AG10803 (cell line): ENCODE measurements around the gene FOLR2.

ENCODE experiments used
- DNase-seq: peaks from one replicate; pipeline ENCODE4 v3.0.0; 2010; ENCODE audit warnings: low read depth
- H3K4me3 ChIP-seq: 2 replicates; pipeline ENCODE4 v1.5.1; 2011; ENCODE audit warnings: mild to moderate bottlenecking, low read length, control low read depth
- TF ChIP-seq, protein P1 (sequence below): conservative IDR thresholded peaks from 2 replicates; pipeline ENCODE4 v1.5.1; 2011; ENCODE audit warnings: mild to moderate bottlenecking, low read length, control low read depth, inconsistent platforms

The FOLR2 gene

DNA sequence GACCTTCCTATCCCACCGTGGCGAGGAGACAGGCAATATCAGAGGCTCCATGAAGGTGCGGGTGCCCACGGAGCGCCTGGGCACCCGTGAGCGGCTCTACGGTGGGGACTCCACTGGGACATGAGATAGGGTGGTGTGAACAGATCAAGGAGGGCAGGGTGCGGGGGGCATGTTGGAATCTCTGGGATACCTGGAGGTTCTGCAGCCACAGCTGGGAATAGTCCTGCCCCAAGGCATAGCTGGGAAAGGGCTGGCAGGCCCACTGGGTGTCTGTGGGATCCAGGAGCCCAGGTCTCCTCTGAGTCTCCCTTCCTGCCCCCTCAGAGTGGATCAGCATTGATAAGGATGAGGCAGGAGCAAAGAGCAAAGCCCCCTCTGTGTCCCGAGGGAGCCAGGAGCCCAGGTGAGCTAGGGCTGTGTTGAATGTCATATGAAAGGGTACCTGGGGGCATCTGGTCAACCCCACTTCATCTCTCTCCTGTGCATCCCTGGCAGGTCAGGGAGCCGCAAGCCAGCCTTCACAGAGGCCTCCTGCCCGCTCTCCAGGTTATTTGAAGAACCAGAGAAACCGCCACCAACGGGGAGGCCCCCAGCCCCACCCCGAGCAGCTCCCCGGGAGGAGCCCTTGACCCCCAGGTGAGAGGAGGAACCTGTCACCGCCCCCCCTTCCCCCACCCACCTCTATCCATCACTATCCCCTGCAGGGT is 18.9 kb downstream of the FOLR2 start:
- TF ChIP-seq, protein P1, sequence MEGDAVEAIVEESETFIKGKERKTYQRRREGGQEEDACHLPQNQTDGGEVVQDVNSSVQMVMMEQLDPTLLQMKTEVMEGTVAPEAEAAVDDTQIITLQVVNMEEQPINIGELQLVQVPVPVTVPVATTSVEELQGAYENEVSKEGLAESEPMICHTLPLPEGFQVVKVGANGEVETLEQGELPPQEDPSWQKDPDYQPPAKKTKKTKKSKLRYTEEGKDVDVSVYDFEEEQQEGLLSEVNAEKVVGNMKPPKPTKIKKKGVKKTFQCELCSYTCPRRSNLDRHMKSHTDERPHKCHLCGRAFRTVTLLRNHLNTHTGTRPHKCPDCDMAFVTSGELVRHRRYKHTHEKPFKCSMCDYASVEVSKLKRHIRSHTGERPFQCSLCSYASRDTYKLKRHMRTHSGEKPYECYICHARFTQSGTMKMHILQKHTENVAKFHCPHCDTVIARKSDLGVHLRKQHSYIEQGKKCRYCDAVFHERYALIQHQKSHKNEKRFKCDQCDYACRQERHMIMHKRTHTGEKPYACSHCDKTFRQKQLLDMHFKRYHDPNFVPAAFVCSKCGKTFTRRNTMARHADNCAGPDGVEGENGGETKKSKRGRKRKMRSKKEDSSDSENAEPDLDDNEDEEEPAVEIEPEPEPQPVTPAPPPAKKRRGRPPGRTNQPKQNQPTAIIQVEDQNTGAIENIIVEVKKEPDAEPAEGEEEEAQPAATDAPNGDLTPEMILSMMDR, result no peak
- DNase-seq, result no peak
- no peak overlapping the region for H3K4me3 ChIP-seq

DNA sequence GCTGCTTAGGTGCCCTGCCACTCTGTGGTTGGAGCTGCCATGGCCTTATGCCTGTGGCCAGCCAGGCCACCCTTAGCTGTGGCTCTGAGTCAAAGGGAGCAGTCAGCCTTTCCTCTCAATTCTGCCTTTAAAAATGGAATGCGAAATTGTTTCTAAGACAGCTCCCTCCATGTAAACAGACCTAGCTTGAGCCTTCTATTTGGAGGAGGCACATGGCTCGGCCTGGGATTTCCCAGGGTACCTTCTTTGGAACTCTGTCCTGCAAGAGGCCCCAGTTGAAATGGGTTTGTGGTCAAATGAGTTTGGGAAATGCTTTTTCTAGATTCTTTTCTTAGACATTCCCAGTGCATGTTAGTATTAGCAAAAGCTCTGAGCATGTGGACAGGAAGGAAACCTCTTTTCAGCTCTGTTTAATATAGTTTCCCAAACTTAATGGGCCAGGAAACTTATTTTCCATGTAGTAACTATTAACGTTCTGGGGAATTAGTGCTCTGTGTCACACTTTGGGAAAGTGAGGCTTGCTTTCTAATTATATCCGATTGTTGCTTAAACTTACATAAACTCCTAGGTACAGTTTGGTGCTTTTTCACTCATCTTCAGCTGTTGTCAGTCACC is 19.6 kb downstream of the FOLR2 start:
- H3K4me3 ChIP-seq, result no peak overlapping the region
- TF ChIP-seq, protein P1, result no peak
- DNase-seq, result no peak

DNA sequence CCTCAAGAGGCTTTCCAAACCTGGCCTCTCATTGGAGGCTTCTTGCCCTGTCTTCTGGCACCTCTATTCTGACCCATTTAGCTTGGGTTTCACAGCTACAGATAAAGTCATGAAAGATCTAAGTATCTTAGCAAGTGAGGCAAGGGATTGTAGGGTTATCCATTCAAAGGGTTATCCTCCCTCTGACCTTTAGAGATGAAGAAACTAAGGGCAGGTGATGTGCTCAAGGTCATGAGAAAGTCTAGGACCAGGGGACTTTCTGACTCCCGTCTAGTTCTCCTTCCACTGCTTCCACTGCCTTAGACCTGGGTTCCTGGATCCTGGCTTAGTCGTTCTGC is 20.1 kb downstream of the FOLR2 start:
- H3K4me3 ChIP-seq, result no peak overlapping the region
- TF ChIP-seq, protein P1, result no peak
- DNase-seq, result no peak

DNA sequence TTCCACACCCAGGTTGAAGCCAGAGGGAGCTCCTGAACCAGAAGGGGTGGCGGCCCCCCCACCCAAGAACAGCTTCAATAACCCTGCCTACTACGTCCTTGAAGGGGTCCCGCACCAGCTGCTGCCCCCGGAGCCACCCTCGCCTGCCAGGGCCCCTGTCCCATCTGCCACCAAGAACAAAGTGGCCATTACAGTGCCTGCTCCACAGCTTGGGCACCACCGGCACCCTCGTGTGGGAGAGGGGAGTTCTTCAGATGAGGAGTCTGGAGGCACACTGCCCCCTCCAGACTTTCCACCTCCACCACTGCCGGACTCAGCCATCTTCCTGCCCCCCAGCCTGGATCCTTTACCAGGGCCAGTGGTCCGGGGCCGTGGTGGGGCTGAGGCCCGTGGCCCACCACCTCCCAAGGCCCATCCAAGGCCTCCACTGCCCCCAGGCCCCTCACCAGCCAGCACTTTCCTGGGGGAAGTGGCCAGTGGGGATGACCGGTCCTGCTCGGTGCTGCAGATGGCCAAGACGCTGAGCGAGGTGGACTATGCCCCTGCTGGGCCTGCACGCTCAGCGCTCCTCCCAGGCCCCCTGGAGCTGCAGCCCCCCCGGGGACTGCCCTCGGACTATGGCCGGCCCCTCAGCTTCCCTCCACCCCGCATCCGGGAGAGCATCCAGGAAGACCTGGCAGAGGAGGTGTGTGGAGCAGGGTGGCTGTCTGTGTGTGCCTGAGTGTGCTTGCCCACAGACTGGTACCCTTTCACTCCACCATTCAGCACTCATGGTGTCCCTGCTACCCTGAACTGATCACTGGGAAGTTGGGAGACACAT is 20.7 kb downstream of the FOLR2 start:
- TF ChIP-seq, protein P1, result no peak
- H3K4me3 ChIP-seq, result no peak overlapping the region
- DNase-seq, result no peak

DNA sequence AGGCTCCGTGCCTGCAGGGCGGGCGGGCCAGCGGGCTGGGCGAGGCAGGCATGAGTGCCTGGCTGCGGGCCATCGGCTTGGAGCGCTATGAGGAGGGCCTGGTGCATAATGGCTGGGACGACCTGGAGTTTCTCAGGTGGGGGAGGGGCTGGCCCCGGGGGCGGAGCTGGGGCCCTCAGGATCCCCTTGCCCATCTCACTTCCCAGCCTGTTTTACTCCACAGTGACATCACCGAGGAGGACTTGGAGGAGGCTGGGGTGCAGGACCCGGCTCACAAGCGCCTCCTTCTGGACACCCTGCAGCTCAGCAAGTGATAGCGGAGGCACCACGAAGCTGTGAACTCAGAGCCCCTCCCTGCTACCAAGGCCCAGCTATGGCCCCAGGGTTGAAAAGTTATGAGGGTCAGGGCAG is 21.5 kb downstream of the FOLR2 start:
- DNase-seq, result peak; percentile 61
- H3K4me3 ChIP-seq, result no peak overlapping the region
- TF ChIP-seq, protein P1, result peak; percentile 71

DNA sequence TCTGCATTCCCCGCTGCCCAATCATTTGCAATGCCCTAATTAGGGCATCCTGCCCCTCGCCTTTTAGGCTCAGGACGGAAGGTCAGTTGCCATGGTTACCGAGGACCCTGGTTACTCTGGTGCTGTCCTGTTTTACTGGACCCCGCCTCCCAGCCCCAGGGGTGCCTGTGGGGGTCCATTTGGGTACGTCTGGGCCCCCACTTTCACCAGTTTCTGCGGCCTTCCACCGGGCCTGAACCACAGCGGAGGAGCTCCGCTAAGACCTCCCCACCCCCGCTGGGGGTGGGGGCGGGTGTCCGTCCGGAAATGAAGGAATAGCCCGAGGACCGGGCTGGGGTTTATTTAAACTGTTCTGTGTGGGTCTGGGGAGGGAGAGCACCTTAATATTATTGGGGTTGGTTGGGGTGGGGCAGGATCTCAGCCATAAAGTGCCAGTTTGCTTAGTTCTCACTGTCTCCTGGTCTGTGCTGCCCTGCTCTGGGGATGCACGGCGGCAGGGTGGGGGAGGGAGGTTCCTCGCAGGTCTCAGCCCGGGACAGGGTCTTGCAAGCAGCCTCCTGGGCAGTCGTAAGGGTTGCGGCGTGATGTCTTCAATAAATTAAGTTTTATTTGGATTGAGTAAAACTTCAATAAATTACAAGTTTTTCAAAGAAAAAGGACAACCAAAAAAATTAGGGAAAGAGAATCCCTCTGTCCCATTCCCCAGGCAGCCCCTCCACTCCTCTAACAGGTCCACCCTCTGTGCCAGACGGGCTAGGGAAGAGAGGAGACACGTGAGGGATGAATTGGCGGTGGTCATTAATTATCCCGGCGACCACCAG is 22.1 kb downstream of the FOLR2 start:
- DNase-seq, result no peak
- H3K4me3 ChIP-seq, result no peak overlapping the region
- TF ChIP-seq, protein P1, result no peak
